Cardiac fibroblast (primary cell): ENCODE data around the gene MARCO.

Source experiments
- DNase-seq, 2 donors: peaks; one replicate each; pipeline versions ENCODE4 v3.0.0 to v3.0.0-alpha.2; 2010; ENCODE audit warnings: low read depth in 2 of 2
- H3K4me3 ChIP-seq, 2 donors: replicated peaks in 1 of 2; 1 replicate in 1 of 2; 2 replicates in 1 of 2; pipeline ENCODE4 v1.5.1; 2011; ENCODE audit warnings: low read depth in 2 of 2, low read length in 2 of 2, mild to moderate bottlenecking in 2 of 2, moderate library complexity in 1 of 2
- TF ChIP-seq, protein P1 (sequence below): IDR thresholded peaks from one replicate; pipeline ENCODE4 v1.5.1; 2011; ENCODE audit warnings: low read depth, mild to moderate bottlenecking, low read length, inconsistent platforms

MARCO gene

DNA sequence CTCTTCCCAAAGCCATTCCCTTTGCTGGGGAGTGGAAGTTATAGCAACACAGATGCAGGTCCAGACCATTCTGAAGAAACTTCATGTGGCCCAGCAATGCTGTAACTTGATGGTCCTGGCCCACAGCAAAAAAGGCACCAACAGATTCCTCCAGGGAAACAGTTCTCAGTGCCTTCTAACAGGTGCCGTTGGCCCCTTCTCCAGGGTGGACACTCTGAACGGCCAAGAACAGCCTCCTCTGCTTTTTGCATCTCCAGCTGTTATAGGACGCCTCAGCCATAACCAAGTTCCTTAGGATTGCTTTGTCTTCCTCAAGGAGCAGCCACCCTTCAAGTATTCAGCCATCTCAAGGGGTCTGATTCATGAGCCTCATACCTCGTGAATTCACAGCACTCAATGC, 38.0 kb downstream of the MARCO start:
- TF ChIP-seq, protein P1, sequence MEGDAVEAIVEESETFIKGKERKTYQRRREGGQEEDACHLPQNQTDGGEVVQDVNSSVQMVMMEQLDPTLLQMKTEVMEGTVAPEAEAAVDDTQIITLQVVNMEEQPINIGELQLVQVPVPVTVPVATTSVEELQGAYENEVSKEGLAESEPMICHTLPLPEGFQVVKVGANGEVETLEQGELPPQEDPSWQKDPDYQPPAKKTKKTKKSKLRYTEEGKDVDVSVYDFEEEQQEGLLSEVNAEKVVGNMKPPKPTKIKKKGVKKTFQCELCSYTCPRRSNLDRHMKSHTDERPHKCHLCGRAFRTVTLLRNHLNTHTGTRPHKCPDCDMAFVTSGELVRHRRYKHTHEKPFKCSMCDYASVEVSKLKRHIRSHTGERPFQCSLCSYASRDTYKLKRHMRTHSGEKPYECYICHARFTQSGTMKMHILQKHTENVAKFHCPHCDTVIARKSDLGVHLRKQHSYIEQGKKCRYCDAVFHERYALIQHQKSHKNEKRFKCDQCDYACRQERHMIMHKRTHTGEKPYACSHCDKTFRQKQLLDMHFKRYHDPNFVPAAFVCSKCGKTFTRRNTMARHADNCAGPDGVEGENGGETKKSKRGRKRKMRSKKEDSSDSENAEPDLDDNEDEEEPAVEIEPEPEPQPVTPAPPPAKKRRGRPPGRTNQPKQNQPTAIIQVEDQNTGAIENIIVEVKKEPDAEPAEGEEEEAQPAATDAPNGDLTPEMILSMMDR = no peak
- H3K4me3 ChIP-seq = no peak overlapping the region
- DNase-seq = no peak

DNA sequence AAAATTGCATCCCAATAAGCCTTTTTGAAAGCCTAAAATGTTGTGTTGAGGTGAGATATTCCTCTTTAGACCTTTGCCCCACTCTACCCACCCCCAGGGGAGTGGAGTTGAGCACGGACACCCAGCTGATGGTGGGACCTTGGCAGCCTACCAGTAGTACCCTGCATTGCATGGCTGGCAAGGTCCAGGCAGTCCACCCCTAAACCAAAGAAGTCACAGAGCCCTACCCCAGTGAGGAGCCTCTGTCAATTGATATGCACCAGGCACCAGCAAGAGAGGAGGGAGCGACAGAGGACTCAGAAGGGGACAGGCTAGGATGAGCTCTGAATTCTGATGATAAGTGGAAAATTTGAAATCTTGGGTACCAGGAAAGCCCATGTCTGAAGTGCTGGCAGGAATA, 38.6 kb downstream of the MARCO start:
- TF ChIP-seq, protein P1 = no peak
- no peak for DNase-seq
- H3K4me3 ChIP-seq = no peak overlapping the region

DNA sequence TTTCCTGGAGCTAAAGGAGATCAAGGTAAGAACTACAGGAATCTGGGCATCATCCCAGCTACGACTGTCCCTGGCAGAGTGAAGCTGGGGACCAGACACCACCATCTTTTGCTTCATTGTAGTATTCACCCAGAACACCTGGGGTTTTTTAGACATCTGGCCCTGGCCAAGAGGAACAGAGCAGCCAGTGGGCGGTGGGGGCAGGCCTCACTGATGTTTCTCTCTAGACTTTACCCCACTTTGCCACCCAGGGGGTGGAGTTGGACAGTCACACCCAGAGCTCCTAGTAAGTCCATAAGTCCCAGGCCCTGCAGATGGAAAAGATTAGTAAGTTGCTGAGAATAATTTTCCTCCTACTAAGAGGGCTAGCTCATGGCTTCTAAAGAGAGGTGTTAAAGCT, 39.6 kb downstream of the MARCO start:
- no peak for DNase-seq
- no peak overlapping the region for H3K4me3 ChIP-seq
- TF ChIP-seq, protein P1 = no peak

DNA sequence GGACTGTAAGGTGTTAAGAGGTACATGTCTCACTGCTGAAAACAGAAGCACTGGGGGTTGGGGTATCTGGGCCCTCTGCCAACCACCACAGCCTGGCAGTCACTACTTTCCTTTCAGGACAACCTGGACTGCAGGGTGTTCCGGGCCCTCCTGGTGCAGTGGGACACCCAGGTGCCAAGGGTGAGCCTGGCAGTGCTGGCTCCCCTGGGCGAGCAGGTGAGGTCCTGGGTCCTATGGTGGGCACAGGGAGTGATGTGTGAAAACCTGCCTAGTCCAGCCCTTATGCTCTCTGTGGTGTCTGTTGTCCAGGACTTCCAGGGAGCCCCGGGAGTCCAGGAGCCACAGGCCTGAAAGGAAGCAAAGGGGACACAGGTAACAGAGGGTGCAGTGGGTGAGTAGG, 40.0 kb downstream of the MARCO start:
- no peak overlapping the region for H3K4me3 ChIP-seq
- TF ChIP-seq, protein P1 = no peak
- no peak for DNase-seq

DNA sequence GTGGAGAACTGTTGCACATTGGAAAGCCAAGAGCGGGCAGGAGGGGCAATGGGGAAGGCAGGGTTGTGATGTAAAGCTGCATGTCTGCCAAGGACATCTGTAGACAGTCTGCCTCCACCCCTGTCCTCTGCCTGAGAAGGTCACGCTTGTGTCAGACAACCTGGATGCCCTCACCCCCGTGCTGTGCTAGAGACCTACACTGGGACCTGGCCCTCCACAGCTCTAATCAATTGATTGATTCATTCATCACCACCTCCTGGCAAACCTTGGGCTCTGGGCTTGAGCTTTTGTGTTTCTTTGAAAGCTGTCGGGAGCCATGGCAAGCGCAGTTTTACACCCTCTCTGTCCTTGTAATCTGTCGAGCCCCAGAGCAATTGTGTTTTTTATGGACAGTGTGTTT, 41.1 kb downstream of the MARCO start:
- DNase-seq = no peak
- H3K4me3 ChIP-seq = no peak overlapping the region
- TF ChIP-seq, protein P1 = no peak

DNA sequence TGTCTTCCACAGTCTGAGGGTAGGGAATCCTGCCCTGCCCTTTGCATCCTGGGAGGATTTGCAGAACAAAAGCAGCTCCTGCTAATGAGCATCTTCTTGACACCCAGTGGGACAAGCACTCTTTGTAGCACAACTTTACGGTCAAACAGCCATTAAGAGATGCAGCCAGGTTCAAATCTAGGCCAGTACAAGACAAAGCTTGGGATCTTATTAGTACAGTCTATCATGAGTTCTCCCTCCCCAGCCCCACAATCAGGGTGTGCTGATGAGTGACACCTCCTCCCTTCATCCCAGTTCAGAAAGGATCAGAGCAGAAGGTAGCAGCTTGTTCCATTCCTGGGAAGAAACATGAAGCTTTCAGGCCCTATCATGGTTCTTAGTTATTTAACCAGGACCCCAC, 41.9 kb downstream of the MARCO start:
- DNase-seq = no peak
- H3K4me3 ChIP-seq = no peak overlapping the region
- TF ChIP-seq, protein P1 = no peak

DNA sequence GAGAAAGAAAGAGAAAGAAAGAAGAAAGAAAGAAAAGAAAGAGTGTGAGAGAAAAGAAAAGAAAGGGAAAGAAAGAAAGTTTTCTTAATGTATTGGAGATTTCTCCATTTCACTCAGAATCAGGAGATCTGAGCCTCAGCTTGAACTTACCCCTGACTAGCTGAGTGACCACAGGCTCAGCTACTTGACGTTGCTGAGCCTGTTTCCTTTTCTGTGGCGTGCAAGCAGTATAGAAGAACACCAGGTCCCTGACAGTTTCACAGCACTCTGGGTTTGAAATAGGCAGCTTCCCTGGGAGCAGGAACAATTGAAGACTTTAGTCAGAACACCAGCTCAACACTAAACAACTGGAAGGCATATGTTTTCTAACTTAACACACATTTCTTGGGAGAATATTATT, 44.7 kb downstream of the MARCO start:
- H3K4me3 ChIP-seq = no peak overlapping the region
- DNase-seq = no peak
- TF ChIP-seq, protein P1 = no peak
